Measurements from ENCODE around the gene ZBTB7C.

DNA sequence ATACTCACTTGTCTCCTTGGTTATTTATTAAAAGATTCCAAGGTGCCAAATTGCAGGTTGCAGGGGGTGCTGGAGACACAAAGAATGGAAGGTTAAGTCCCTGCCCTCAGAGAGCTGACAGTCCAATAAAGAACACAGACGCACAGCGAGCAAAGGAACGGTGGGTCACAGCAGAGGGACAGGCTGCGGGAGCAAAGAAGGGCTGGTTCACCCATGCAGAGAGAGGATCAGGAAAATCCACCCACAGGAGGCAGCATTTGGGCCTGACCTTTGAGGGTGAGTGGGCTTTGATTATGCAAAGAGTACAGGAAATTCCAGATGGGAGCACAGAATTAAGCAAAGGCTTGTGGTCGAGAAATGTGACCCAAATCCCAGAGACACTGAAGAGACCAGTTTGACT lies 45.0 kb downstream of the ZBTB7C start:
- TF ChIP-seq POLR2AphosphoS5 (IDR thresholded peaks at IDR 0.05; ENCODE audit: low read depth, low read length) (no peak), POLR2A (IDR thresholded peaks at IDR 0.05; ENCODE audit: low read depth, low read length) (no peak), PAX5 (IDR thresholded peaks at IDR 0.05; ENCODE audit: insufficient read depth, low read length, severe bottlenecking) (no peak), SPI1 (IDR thresholded peaks at IDR 0.05; ENCODE audit: low read depth, low read length) (no peak)

All from GM12891 (cell line).